Tibial nerve (tissue), 4 donors: ENCODE measurements around the gene LRRC46. TPM values are rescaled to one million over a fixed set of nuclear protein-coding genes. Genes with fewer than 3 reads are reported as not detected.
A peak's percentile ranks its signal among the peaks of the same experiment; 100 is the strongest.

Experiments
- DNase-seq, 2 donors: peaks; one replicate each; pipeline ENCODE4 v3.0.0-alpha.2; 2019; ENCODE audit warnings: low spot score in 2 of 2
- H3K27ac ChIP-seq, 4 donors: fragments of 200-600 bp; sonication (generic) in 3 of 4; one replicate each; pipeline ENCODE4 v1.5.1; 2017 to 2019; ENCODE audit warnings: mild to moderate bottlenecking in 1 of 4
- H3K27me3 ChIP-seq, 2 donors: fragments of 200-600 bp; sonication (generic) in 1 of 2; one replicate each; pipeline versions ENCODE4 v1.5.1 to v1.6.0; 2017 to 2019
- H3K36me3 ChIP-seq, 3 donors: fragments of 200-600 bp; sonication (generic); one replicate each; pipeline ENCODE4 v1.5.1; 2018 to 2019
- H3K4me1 ChIP-seq, 4 donors: fragments of 200-600 bp; sonication (generic) in 3 of 4; one replicate each; pipeline ENCODE4 v1.5.1; 2017 to 2019
- H3K4me3 ChIP-seq, 4 donors: fragments of 200-600 bp; sonication (generic) in 3 of 4; one replicate each; pipeline ENCODE4 v1.5.1; 2017 to 2019; ENCODE audit warnings: mild to moderate bottlenecking in 1 of 4, moderate library complexity in 1 of 4
- H3K9me3 ChIP-seq, 4 donors: fragments of 200-600 bp; sonication (generic) in 3 of 4; one replicate each; pipeline ENCODE4 v1.5.1; 2017 to 2019
- CTCF ChIP-seq, 5 experiments: fragments of 200-600 bp in 3 of 5; fragments of 450-650 bp in 2 of 5; sonication (generic) in 3 of 5; IDR thresholded peaks; one replicate each; pipeline ENCODE4 v1.5.1; 2016 to 2019; ENCODE audit warnings: antibody characterized with exemption in 5 of 5, mild to moderate bottlenecking in 3 of 5, moderate library complexity in 2 of 5
- EP300 ChIP-seq, 2 donors: sonication (generic); formaldehyde crosslinking; IDR thresholded peaks; one replicate each; pipeline ENCODE4 v1.6.1; 2017; ENCODE audit warnings: antibody characterized with exemption in 2 of 2, mild to moderate bottlenecking in 1 of 2
- POLR2A ChIP-seq, 2 donors: fragments of 450-650 bp; IDR thresholded peaks; one replicate each; pipeline ENCODE4 v1.6.1; 2017; ENCODE audit warnings: antibody characterized with exemption in 2 of 2, mild to moderate bottlenecking in 2 of 2, moderate library complexity in 2 of 2
- WGBS, 2 donors: methylation state at CpG; one replicate each; pipeline ENCODE4 v1.1.5; 2018; 5-methylcytosine and 5-hydroxymethylcytosine counted together
- total RNA-seq, 4 donors: library from RNA; depleted of rRNA; stranded (reverse); fragments of >200 nt; gene quantifications; one replicate each; pipeline ENCODE4 v1.1.0, GENCODE V29; 2016

LRRC46 gene
- total RNA-seq, 4 donors from 2014 or later, result 0.60 TPM; not detected in 3

GRCh38 chr17:47845716-47846075, 14.2 kb downstream of the LRRC46 start:
- WGBS, 2 donors, result 71 to 77% methylated on average over 3 of the region's 3 CpGs
- Histone ChIP-seq H3K36me3 (no peaks in the 10 kb centered on the region), H3K4me3 (no peak overlapping the region), H3K27ac (no peak overlapping the region), H3K9me3 (no peaks in the 10 kb centered on the region), H3K4me1 (peaks cover 0 to 28% (median 11%) of the 10 kb centered on the region in 4 donors), H3K27me3 (peaks cover 0 to 59% of the 10 kb centered on the region in 2 donors)
- TF ChIP-seq POLR2A (IDR thresholded peaks at IDR 0.05), result no peak
- TF ChIP-seq EP300 (IDR thresholded peaks at IDR 0.05), result no peak
- no peak for TF ChIP-seq CTCF (IDR thresholded peaks at IDR 0.05)
- DNase-seq, result no peak

- H3K36me3 ChIP-seq, result no peaks in the 10 kb centered on the region
- no peak overlapping the region for H3K27ac ChIP-seq
- no peak for DNase-seq
- peaks cover 0 to 33% (median 19%) of the 10 kb centered on the region in 4 donors for H3K4me1 ChIP-seq
- WGBS, 2 donors, result 14 to 21% methylated on average over 29 to 31 of the region's 31 CpGs
- TF ChIP-seq CTCF (IDR thresholded peaks at IDR 0.05) (peak in 1 of 5 experiments; percentile 1), POLR2A (IDR thresholded peaks at IDR 0.05) (no peak)
- no peaks in the 10 kb centered on the region for H3K9me3 ChIP-seq
- no peak overlapping the region for H3K4me3 ChIP-seq
- H3K27me3 ChIP-seq, result peaks cover 0 to 70% of the 10 kb centered on the region in 2 donors
Measured at GRCh38 chr17:47846716-47847340, 15.4 kb downstream of the LRRC46 start.

- 12 to 18% methylated on average over 14 to 44 of the region's 71 CpGs for WGBS, 2 donors
Measured at GRCh38 chr17:47847341-47848197, 16.1 kb downstream of the LRRC46 start.

GRCh38 chr17:47848198-47848513, 16.7 kb downstream of the LRRC46 start:
- H3K36me3 ChIP-seq, result no peaks in the 10 kb centered on the region
- no peak overlapping the region for H3K4me3 ChIP-seq
- no peaks in the 10 kb centered on the region for H3K9me3 ChIP-seq
- 35 to 47% methylated on average over 15 to 16 of the region's 23 CpGs for WGBS, 2 donors
- H3K4me1 ChIP-seq, result peaks cover 0 to 37% (median 19%) of the 10 kb centered on the region in 4 donors
- no peak for TF ChIP-seq POLR2A (IDR thresholded peaks at IDR 0.05)
- no peak for TF ChIP-seq CTCF (IDR thresholded peaks at IDR 0.05)
- no peak for TF ChIP-seq EP300 (IDR thresholded peaks at IDR 0.05)
- no peak overlapping the region for H3K27ac ChIP-seq
- DNase-seq, result no peak
- peaks cover 0 to 83% of the 10 kb centered on the region in 2 donors for H3K27me3 ChIP-seq

More at GRCh38 chr17:47847341-47848197, 16.1 kb downstream of the LRRC46 start:
- DNase-seq, result no peak
- Histone ChIP-seq H3K9me3 (no peaks in the 10 kb centered on the region), H3K4me1 (peaks cover 0 to 40% (median 20%) of the 10 kb centered on the region in 4 donors), H3K36me3 (no peaks in the 10 kb centered on the region), H3K27me3 (peaks cover 0 to 78% of the 10 kb centered on the region in 2 donors), H3K4me3 (no peak overlapping the region), H3K27ac (no peak overlapping the region)
- no peak for TF ChIP-seq POLR2A (IDR thresholded peaks at IDR 0.05)
- peak in 2 of 5 experiments; percentile 18 to 20 for TF ChIP-seq CTCF (IDR thresholded peaks at IDR 0.05)

GRCh38 chr17:47850373-47850691, 18.9 kb downstream of the LRRC46 start:
- WGBS, 2 donors, result 25 to 50% methylated on average over 9 of the region's 9 CpGs
- TF ChIP-seq CTCF (IDR thresholded peaks at IDR 0.05) (no peak), EP300 (IDR thresholded peaks at IDR 0.05) (no peak), POLR2A (IDR thresholded peaks at IDR 0.05) (no peak)
- Histone ChIP-seq H3K4me3 (peak overlapping the region in 3 of 4 donors; percentile 11 to 43 (median 36)), H3K27ac (peak overlapping the region in 1 of 4 donors; percentile 21), H3K4me1 (peaks cover 0 to 32% (median 19%) of the 10 kb centered on the region in 4 donors), H3K36me3 (no peaks in the 10 kb centered on the region), H3K27me3 (peaks cover 4 to 100% of the 10 kb centered on the region in 2 donors), H3K9me3 (no peaks in the 10 kb centered on the region)
- no peak for DNase-seq
